ENCODE data around the gene EFCAB7. TPM values are rescaled to one million over a fixed set of nuclear protein-coding genes. Genes with fewer than 3 reads are reported as not detected.

EFCAB7 gene
- total RNA-seq, 1 experiment from 2014 or later = 2.8 TPM

DNA sequence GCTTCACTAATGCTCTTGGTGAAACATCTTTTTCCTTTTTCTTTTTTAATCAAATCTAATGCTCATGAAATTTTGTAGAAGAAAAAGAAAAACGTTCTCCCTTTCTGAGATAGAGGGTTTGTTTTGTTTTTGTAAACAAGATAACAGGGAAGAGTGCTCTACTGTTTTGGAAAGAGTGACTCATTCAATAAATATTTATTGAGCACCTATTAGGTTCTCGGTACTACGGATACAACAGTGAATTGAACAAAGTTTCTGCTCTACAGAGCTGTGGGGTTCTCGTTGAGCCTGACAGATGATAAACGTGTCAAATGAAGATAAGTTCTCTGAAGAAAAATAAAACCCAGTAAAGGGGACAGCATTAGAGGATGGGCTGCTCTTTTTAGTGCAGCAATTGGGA, 76.9 kb downstream of the EFCAB7 start (continued):
- TF ChIP-seq, protein P1, sequence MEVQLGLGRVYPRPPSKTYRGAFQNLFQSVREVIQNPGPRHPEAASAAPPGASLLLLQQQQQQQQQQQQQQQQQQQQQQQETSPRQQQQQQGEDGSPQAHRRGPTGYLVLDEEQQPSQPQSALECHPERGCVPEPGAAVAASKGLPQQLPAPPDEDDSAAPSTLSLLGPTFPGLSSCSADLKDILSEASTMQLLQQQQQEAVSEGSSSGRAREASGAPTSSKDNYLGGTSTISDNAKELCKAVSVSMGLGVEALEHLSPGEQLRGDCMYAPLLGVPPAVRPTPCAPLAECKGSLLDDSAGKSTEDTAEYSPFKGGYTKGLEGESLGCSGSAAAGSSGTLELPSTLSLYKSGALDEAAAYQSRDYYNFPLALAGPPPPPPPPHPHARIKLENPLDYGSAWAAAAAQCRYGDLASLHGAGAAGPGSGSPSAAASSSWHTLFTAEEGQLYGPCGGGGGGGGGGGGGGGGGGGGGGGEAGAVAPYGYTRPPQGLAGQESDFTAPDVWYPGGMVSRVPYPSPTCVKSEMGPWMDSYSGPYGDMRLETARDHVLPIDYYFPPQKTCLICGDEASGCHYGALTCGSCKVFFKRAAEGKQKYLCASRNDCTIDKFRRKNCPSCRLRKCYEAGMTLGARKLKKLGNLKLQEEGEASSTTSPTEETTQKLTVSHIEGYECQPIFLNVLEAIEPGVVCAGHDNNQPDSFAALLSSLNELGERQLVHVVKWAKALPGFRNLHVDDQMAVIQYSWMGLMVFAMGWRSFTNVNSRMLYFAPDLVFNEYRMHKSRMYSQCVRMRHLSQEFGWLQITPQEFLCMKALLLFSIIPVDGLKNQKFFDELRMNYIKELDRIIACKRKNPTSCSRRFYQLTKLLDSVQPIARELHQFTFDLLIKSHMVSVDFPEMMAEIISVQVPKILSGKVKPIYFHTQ (CRISPR knock-in tag; IDR thresholded peaks at IDR 0.05) = no peak
- TF ChIP-seq, protein P2, sequence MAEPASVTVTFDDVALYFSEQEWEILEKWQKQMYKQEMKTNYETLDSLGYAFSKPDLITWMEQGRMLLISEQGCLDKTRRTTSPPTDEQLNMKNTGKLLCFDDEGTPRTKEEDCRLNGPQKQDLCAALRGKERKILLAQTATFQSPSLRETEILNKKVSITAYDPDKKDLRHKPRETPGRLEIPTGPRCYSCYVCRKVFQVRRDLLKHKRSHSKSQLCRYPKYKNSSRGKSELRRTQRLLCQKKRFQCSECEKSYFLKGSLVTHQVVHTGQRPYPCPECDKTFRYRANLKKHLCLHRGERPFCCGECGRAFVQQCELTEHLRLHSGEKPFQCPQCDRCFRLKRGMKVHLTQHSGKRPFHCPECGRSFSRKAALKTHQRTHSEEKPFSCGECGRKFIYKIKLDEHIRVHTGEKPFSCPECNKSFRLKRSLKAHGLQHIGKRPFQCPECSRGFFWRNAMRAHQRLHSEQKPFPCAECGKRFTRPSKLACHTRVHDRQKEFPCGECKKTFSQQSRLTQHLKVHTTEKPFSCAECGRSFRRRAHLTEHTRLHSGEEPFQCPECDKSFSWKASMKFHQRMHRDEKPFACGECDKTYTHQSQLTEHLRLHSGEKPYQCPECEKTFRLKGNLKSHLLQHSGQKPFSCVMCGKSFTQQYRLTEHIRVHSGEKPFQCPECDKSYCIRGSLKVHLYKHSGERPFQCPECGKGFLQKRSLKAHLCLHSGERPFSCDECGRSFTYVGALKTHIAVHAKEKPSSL (CRISPR knock-in tag; conservative IDR thresholded peaks at IDR 0.05) = no peak
- TF ChIP-seq, protein P3, sequence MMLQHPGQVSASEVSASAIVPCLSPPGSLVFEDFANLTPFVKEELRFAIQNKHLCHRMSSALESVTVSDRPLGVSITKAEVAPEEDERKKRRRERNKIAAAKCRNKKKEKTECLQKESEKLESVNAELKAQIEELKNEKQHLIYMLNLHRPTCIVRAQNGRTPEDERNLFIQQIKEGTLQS (CRISPR knock-in tag; conservative IDR thresholded peaks at IDR 0.05) = no peak
- TF ChIP-seq CBFB (CRISPR knock-in tag; IDR thresholded peaks at IDR 0.05; ENCODE audit: low read depth) (no peak), MXD4 (CRISPR knock-in tag; IDR thresholded peaks at IDR 0.05; ENCODE audit: borderline replicate concordance) (no peak), GTF2I (CRISPR knock-in tag; conservative IDR thresholded peaks at IDR 0.05) (no peak), GABPB1 (CRISPR knock-in tag; IDR thresholded peaks at IDR 0.05) (no peak), ETV6 (CRISPR knock-in tag; IDR thresholded peaks at IDR 0.05) (no peak)
- TF ChIP-seq, protein P4, sequence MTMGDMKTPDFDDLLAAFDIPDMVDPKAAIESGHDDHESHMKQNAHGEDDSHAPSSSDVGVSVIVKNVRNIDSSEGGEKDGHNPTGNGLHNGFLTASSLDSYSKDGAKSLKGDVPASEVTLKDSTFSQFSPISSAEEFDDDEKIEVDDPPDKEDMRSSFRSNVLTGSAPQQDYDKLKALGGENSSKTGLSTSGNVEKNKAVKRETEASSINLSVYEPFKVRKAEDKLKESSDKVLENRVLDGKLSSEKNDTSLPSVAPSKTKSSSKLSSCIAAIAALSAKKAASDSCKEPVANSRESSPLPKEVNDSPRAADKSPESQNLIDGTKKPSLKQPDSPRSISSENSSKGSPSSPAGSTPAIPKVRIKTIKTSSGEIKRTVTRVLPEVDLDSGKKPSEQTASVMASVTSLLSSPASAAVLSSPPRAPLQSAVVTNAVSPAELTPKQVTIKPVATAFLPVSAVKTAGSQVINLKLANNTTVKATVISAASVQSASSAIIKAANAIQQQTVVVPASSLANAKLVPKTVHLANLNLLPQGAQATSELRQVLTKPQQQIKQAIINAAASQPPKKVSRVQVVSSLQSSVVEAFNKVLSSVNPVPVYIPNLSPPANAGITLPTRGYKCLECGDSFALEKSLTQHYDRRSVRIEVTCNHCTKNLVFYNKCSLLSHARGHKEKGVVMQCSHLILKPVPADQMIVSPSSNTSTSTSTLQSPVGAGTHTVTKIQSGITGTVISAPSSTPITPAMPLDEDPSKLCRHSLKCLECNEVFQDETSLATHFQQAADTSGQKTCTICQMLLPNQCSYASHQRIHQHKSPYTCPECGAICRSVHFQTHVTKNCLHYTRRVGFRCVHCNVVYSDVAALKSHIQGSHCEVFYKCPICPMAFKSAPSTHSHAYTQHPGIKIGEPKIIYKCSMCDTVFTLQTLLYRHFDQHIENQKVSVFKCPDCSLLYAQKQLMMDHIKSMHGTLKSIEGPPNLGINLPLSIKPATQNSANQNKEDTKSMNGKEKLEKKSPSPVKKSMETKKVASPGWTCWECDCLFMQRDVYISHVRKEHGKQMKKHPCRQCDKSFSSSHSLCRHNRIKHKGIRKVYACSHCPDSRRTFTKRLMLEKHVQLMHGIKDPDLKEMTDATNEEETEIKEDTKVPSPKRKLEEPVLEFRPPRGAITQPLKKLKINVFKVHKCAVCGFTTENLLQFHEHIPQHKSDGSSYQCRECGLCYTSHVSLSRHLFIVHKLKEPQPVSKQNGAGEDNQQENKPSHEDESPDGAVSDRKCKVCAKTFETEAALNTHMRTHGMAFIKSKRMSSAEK (CRISPR knock-in tag; IDR thresholded peaks at IDR 0.05; ENCODE audit: borderline replicate concordance) = no peak
- TF ChIP-seq, protein P5, sequence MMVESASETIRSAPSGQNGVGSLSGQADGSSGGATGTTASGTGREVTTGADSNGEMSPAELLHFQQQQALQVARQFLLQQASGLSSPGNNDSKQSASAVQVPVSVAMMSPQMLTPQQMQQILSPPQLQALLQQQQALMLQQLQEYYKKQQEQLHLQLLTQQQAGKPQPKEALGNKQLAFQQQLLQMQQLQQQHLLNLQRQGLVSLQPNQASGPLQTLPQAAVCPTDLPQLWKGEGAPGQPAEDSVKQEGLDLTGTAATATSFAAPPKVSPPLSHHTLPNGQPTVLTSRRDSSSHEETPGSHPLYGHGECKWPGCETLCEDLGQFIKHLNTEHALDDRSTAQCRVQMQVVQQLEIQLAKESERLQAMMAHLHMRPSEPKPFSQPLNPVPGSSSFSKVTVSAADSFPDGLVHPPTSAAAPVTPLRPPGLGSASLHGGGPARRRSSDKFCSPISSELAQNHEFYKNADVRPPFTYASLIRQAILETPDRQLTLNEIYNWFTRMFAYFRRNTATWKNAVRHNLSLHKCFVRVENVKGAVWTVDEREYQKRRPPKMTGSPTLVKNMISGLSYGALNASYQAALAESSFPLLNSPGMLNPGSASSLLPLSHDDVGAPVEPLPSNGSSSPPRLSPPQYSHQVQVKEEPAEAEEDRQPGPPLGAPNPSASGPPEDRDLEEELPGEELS (CRISPR knock-in tag; IDR thresholded peaks at IDR 0.05) = no peak

DNA sequence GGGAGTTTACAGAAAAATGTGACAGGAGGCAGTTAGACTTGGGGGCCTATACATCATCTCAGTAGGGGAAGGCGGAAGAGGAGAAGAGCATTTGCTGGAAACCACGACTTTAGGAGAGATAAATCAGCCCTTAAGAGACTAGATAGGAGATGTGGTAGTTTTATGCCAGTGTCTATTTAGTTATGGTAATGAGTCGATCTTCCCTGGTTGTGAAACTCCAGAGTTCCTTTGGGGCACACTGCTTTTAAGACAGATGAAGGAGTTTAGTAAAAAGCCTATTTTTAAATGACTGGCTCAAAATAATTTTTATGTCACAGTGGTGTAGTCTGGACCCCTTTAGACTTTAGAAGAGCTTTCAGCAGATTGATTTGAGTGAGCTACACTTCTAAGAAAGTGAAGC, 77.7 kb downstream of the EFCAB7 start:
- H3K36me3 Mint-ChIP-seq = peaks cover 5% of the 10 kb centered on the region
- no peak for ATAC-seq
- ChIA-PET CTCF (interaction anchor here (0.6 to 2.3 kb wide), 5 partner anchors 24 to 90 kb away, joined by 3 to 14 read pairs (median 3); no protein-coding TSS in a partner anchor), POLR2A (no interaction called here)
- H3K4me3 Mint-ChIP-seq = no peak overlapping the region
- H3K9me3 Mint-ChIP-seq = no peaks in the 10 kb centered on the region
- no peak for DNase-seq (ENCODE audit: low spot score)
- H3K27me3 Mint-ChIP-seq (ENCODE audit: low read depth) = no peaks in the 10 kb centered on the region
- H3K27ac Mint-ChIP-seq = no peak overlapping the region
- peaks cover 32% of the 10 kb centered on the region for H3K4me1 Mint-ChIP-seq
- TF ChIP-seq, protein P6, sequence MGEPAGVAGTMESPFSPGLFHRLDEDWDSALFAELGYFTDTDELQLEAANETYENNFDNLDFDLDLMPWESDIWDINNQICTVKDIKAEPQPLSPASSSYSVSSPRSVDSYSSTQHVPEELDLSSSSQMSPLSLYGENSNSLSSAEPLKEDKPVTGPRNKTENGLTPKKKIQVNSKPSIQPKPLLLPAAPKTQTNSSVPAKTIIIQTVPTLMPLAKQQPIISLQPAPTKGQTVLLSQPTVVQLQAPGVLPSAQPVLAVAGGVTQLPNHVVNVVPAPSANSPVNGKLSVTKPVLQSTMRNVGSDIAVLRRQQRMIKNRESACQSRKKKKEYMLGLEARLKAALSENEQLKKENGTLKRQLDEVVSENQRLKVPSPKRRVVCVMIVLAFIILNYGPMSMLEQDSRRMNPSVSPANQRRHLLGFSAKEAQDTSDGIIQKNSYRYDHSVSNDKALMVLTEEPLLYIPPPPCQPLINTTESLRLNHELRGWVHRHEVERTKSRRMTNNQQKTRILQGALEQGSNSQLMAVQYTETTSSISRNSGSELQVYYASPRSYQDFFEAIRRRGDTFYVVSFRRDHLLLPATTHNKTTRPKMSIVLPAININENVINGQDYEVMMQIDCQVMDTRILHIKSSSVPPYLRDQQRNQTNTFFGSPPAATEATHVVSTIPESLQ (CRISPR knock-in tag; IDR thresholded peaks at IDR 0.05) = no peak
- TF ChIP-seq ETV6 (CRISPR knock-in tag; IDR thresholded peaks at IDR 0.05) (no peak), ZNF423 (CRISPR knock-in tag; IDR thresholded peaks at IDR 0.05) (no peak), SMAD3 (CRISPR knock-in tag; IDR thresholded peaks at IDR 0.05; ENCODE audit: borderline replicate concordance) (no peak), HMGA2 (CRISPR knock-in tag; IDR thresholded peaks at IDR 0.05) (no peak), ZNF317 (CRISPR knock-in tag; IDR thresholded peaks at IDR 0.05; ENCODE audit: borderline replicate concordance, low read depth) (no peak), RORB (CRISPR knock-in tag; IDR thresholded peaks at IDR 0.05) (no peak), ELF4 (CRISPR knock-in tag; IDR thresholded peaks at IDR 0.05; ENCODE audit: low read depth) (no peak), IRF2 (CRISPR knock-in tag; IDR thresholded peaks at IDR 0.05; ENCODE audit: borderline replicate concordance, low read depth) (no peak), ZNF232 (CRISPR knock-in tag; IDR thresholded peaks at IDR 0.05) (no peak), GABPB1 (CRISPR knock-in tag; IDR thresholded peaks at IDR 0.05) (no peak)
- TF ChIP-seq, protein P7, sequence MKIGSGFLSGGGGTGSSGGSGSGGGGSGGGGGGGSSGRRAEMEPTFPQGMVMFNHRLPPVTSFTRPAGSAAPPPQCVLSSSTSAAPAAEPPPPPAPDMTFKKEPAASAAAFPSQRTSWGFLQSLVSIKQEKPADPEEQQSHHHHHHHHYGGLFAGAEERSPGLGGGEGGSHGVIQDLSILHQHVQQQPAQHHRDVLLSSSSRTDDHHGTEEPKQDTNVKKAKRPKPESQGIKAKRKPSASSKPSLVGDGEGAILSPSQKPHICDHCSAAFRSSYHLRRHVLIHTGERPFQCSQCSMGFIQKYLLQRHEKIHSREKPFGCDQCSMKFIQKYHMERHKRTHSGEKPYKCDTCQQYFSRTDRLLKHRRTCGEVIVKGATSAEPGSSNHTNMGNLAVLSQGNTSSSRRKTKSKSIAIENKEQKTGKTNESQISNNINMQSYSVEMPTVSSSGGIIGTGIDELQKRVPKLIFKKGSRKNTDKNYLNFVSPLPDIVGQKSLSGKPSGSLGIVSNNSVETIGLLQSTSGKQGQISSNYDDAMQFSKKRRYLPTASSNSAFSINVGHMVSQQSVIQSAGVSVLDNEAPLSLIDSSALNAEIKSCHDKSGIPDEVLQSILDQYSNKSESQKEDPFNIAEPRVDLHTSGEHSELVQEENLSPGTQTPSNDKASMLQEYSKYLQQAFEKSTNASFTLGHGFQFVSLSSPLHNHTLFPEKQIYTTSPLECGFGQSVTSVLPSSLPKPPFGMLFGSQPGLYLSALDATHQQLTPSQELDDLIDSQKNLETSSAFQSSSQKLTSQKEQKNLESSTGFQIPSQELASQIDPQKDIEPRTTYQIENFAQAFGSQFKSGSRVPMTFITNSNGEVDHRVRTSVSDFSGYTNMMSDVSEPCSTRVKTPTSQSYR (CRISPR knock-in tag; IDR thresholded peaks at IDR 0.05) = no peak
